ENCODE measurements around the gene AUTS2.

The AUTS2 gene

GRCh38 chr7:70030745-70031144, 432.5 kb downstream of the AUTS2 start:
- Histone ChIP-seq H3K4me1 (ENCODE audit: insufficient read depth, low read length) (peaks cover 36% of the 10 kb centered on the region), H2AFZ (ENCODE audit: low read depth, low read length) (no peak overlapping the region), H3K27me3 (ENCODE audit: insufficient read depth, low read length) (no peaks in the 10 kb centered on the region), H3K4me3 (ENCODE audit: low read length) (no peak overlapping the region), H3K9me3 (ENCODE audit: low read length) (no peaks in the 10 kb centered on the region), H3K36me3 (ENCODE audit: insufficient read depth, low read length) (no peaks in the 10 kb centered on the region)

GRCh38 chr7:70031245-70031644, 433.0 kb downstream of the AUTS2 start:
- Histone ChIP-seq H3K4me3 (ENCODE audit: low read length) (no peak overlapping the region), H2AFZ (ENCODE audit: low read depth, low read length) (no peak overlapping the region), H3K9me3 (ENCODE audit: low read length) (no peaks in the 10 kb centered on the region), H3K27me3 (ENCODE audit: insufficient read depth, low read length) (no peaks in the 10 kb centered on the region), H3K4me1 (ENCODE audit: insufficient read depth, low read length) (peaks cover 41% of the 10 kb centered on the region), H3K36me3 (ENCODE audit: insufficient read depth, low read length) (no peaks in the 10 kb centered on the region)

DNA sequence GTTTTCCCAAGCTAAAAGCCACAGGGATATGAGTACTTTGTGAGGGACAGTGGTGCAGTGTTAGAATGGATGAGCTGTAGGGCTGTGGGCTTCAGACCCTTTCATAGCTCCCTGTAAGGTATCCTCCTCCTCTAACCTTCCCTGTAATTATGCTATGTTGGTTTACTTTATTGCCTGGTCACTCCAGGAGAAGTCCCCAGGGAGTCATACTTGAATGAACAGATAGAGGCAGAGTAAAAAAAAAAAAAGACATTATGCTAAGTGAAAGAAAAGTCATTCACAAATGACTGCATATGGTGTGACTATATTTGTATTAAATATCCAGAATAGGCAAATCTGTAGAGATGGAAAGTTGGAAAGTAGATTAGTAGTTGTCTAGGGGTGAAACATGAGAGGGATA, 434.4 kb downstream of the AUTS2 start:
- Histone ChIP-seq H2AFZ (ENCODE audit: low read depth, low read length) (no peak overlapping the region), H3K4me3 (ENCODE audit: low read length) (no peak overlapping the region), H3K36me3 (ENCODE audit: insufficient read depth, low read length) (no peaks in the 10 kb centered on the region), H3K27me3 (ENCODE audit: insufficient read depth, low read length) (no peaks in the 10 kb centered on the region), H3K4me1 (ENCODE audit: insufficient read depth, low read length) (peaks cover 41% of the 10 kb centered on the region), H3K9me3 (ENCODE audit: low read length) (no peaks in the 10 kb centered on the region)

DNA sequence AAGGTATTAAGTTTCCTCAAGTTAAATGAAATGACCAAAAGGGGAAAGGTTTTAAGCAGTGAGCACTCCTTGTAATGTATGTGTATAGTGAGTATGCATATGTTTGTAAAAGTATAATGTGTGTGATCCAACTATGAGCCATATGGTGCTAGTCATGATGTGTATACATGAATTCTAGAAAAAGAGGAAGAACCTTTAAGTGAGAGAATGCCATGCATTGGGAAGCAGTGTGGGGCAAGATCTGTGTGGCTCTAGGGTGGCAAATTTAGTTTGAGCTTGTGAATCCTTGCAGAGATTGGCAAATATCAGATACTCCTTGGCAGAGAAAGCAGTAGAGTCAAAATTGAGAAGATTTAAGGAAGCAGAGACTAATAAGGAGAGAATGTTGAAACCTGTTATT, 435.0 kb downstream of the AUTS2 start:
- H3K36me3 ChIP-seq (ENCODE audit: insufficient read depth, low read length) = no peaks in the 10 kb centered on the region
- H2AFZ ChIP-seq (ENCODE audit: low read depth, low read length) = no peak overlapping the region
- no peak overlapping the region for H3K4me3 ChIP-seq (ENCODE audit: low read length)
- H3K9me3 ChIP-seq (ENCODE audit: low read length) = no peaks in the 10 kb centered on the region
- peaks cover 41% of the 10 kb centered on the region for H3K4me1 ChIP-seq (ENCODE audit: insufficient read depth, low read length)
- no peaks in the 10 kb centered on the region for H3K27me3 ChIP-seq (ENCODE audit: insufficient read depth, low read length)

GRCh38 chr7:70034999-70035398, 436.7 kb downstream of the AUTS2 start:
- Histone ChIP-seq H3K36me3 (ENCODE audit: insufficient read depth, low read length) (no peaks in the 10 kb centered on the region), H2AFZ (ENCODE audit: low read depth, low read length) (no peak overlapping the region), H3K4me1 (ENCODE audit: insufficient read depth, low read length) (peaks cover 39% of the 10 kb centered on the region), H3K27me3 (ENCODE audit: insufficient read depth, low read length) (no peaks in the 10 kb centered on the region), H3K4me3 (ENCODE audit: low read length) (no peak overlapping the region), H3K9me3 (ENCODE audit: low read length) (no peaks in the 10 kb centered on the region)

- Histone ChIP-seq H3K27me3 (ENCODE audit: insufficient read depth, low read length) (no peaks in the 10 kb centered on the region), H3K4me1 (ENCODE audit: insufficient read depth, low read length) (peaks cover 39% of the 10 kb centered on the region), H3K36me3 (ENCODE audit: insufficient read depth, low read length) (no peaks in the 10 kb centered on the region), H3K4me3 (ENCODE audit: low read length) (no peak overlapping the region), H2AFZ (ENCODE audit: low read depth, low read length) (no peak overlapping the region), H3K9me3 (ENCODE audit: low read length) (no peaks in the 10 kb centered on the region)
Observed at GRCh38 chr7:70035519-70035918, 437.2 kb downstream of the AUTS2 start.

GRCh38 chr7:70035955-70036354, 437.7 kb downstream of the AUTS2 start:
- Histone ChIP-seq H2AFZ (ENCODE audit: low read depth, low read length) (no peak overlapping the region), H3K4me1 (ENCODE audit: insufficient read depth, low read length) (peaks cover 37% of the 10 kb centered on the region), H3K4me3 (ENCODE audit: low read length) (no peak overlapping the region), H3K27me3 (ENCODE audit: insufficient read depth, low read length) (no peaks in the 10 kb centered on the region), H3K36me3 (ENCODE audit: insufficient read depth, low read length) (no peaks in the 10 kb centered on the region), H3K9me3 (ENCODE audit: low read length) (no peaks in the 10 kb centered on the region)

GRCh38 chr7:70036695-70037094, 438.4 kb downstream of the AUTS2 start:
- Histone ChIP-seq H2AFZ (ENCODE audit: low read depth, low read length) (no peak overlapping the region), H3K36me3 (ENCODE audit: insufficient read depth, low read length) (no peaks in the 10 kb centered on the region), H3K4me3 (ENCODE audit: low read length) (no peak overlapping the region), H3K4me1 (ENCODE audit: insufficient read depth, low read length) (peaks cover 38% of the 10 kb centered on the region), H3K9me3 (ENCODE audit: low read length) (no peaks in the 10 kb centered on the region), H3K27me3 (ENCODE audit: insufficient read depth, low read length) (no peaks in the 10 kb centered on the region)

- H2AFZ ChIP-seq (ENCODE audit: low read depth, low read length) = no peak overlapping the region
- no peaks in the 10 kb centered on the region for H3K27me3 ChIP-seq (ENCODE audit: insufficient read depth, low read length)
- no peaks in the 10 kb centered on the region for H3K9me3 ChIP-seq (ENCODE audit: low read length)
- no peaks in the 10 kb centered on the region for H3K36me3 ChIP-seq (ENCODE audit: insufficient read depth, low read length)
- H3K4me3 ChIP-seq (ENCODE audit: low read length) = no peak overlapping the region
- peaks cover 45% of the 10 kb centered on the region for H3K4me1 ChIP-seq (ENCODE audit: insufficient read depth, low read length)
Observed at GRCh38 chr7:70037171-70037933, 439.1 kb downstream of the AUTS2 start.

- Histone ChIP-seq H3K27me3 (ENCODE audit: insufficient read depth, low read length) (no peaks in the 10 kb centered on the region), H3K9me3 (ENCODE audit: low read length) (no peaks in the 10 kb centered on the region), H2AFZ (ENCODE audit: low read depth, low read length) (no peak overlapping the region), H3K4me3 (ENCODE audit: low read length) (no peak overlapping the region), H3K4me1 (ENCODE audit: insufficient read depth, low read length) (peaks cover 45% of the 10 kb centered on the region), H3K36me3 (ENCODE audit: insufficient read depth, low read length) (no peaks in the 10 kb centered on the region)
Observed at GRCh38 chr7:70040051-70040450, 441.8 kb downstream of the AUTS2 start.

GRCh38 chr7:70040970-70041766, 442.9 kb downstream of the AUTS2 start:
- H3K36me3 ChIP-seq (ENCODE audit: insufficient read depth, low read length) = no peaks in the 10 kb centered on the region
- peaks cover 34% of the 10 kb centered on the region for H3K4me1 ChIP-seq (ENCODE audit: insufficient read depth, low read length)
- no peak overlapping the region for H3K4me3 ChIP-seq (ENCODE audit: low read length)
- no peak overlapping the region for H2AFZ ChIP-seq (ENCODE audit: low read depth, low read length)
- H3K9me3 ChIP-seq (ENCODE audit: low read length) = no peaks in the 10 kb centered on the region
- no peaks in the 10 kb centered on the region for H3K27me3 ChIP-seq (ENCODE audit: insufficient read depth, low read length)

- H3K4me1 ChIP-seq (ENCODE audit: insufficient read depth, low read length) = peaks cover 34% of the 10 kb centered on the region
- H3K36me3 ChIP-seq (ENCODE audit: insufficient read depth, low read length) = no peaks in the 10 kb centered on the region
- H2AFZ ChIP-seq (ENCODE audit: low read depth, low read length) = no peak overlapping the region
- H3K4me3 ChIP-seq (ENCODE audit: low read length) = no peak overlapping the region
- H3K9me3 ChIP-seq (ENCODE audit: low read length) = no peaks in the 10 kb centered on the region
- no peaks in the 10 kb centered on the region for H3K27me3 ChIP-seq (ENCODE audit: insufficient read depth, low read length)
Observed at GRCh38 chr7:70042533-70042932, 444.3 kb downstream of the AUTS2 start.

DNA sequence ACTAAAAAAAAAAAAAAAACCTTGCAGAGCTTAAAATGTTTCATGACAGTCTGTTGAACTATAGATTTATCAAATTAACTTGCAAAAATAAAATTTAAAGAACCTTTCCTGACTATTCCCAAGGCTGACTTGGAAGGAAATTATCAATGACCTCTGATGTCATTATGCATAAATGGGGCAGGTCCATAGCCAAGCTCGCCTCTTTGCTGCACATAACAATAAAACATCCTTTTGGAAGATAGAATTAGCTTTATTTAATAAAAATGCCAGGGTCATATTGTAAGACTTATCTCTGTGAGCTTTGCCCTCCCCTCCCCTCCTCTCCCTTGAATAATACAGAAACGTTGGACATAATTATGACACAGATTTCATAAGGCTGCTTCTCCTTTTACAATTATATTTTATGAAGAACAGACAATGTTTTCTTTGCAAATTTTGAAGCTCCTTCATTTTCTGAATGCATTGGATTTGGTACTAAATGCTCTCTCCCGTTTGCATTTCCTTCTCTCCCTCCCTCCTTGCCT, 444.8 kb downstream of the AUTS2 start:
- Histone ChIP-seq H3K27me3 (ENCODE audit: insufficient read depth, low read length) (no peaks in the 10 kb centered on the region), H3K4me3 (ENCODE audit: low read length) (no peak overlapping the region), H3K4me1 (ENCODE audit: insufficient read depth, low read length) (peaks cover 34% of the 10 kb centered on the region), H3K9me3 (ENCODE audit: low read length) (no peaks in the 10 kb centered on the region), H2AFZ (ENCODE audit: low read depth, low read length) (no peak overlapping the region), H3K36me3 (ENCODE audit: insufficient read depth, low read length) (no peaks in the 10 kb centered on the region)

Measured in neuron (in vitro differentiated cells).